ENCODE data around the gene DNAJB1.
A peak's percentile ranks its signal among the peaks of the same experiment; 100 is the strongest.
"Not testable (repeated sequence)": the region's sequence is repeated elsewhere in the genome, so short reads cannot be mapped to it uniquely, and the experiment has no call there.

DNAJB1 gene

DNA sequence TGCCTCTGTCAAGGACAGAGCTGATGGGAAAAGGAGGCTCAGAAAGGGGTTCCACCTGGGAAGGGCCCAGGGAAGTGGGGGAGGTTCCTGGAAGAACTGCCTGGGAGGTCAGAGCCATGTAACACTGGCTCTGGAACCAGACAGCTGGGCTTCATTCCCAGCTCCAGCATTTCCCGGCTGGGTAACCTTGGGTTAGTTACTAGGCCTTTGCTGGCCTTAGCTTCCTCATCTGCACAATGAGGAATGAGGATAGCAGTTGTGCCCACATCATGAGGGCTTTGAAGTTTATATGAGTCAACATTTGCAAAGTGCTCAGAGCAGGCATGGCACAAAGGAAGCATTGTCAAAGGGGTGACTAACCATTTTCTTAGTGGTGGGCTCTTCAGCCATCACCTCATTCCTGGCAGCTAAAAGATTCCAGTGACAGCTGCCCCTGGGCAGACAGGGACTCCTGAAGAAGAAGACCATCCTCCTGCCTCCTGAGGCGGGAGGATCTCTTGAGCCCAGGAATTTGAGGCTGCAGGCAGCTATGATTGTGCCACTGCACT lies 1.7 kb upstream of the DNAJB1 start:
- DNase-seq: no peak

DNA sequence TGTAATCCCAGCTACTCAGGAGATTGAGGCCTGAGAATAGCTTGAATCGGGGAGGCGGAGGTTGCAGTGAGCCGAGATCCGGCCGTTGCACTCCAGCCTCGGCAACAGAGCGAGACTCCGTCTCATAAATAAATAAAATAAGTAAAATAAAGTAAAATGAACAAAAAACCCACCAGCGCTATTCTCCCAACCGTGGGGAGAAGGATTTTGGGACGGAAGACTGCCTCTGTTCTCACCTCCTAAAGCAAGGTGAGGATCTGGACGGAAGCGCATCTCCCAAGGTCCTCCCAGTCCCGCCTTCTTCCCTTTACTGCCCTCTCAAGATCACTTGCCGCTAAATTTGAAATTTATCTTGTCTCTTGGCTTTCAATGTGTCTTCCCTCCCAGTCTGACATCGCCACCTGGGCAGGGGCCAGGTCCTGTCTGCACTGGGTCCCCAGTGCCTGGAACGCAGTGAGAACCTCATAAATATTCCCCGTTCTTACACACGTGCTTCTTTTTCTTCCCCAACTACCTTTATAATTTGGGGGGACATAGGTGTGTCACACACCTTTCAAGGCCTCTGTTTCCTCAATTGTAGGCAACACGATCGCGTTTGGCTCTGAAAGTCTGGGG lies 1.2 kb upstream of the DNAJB1 start:
- DNase-seq: no peak

DNA sequence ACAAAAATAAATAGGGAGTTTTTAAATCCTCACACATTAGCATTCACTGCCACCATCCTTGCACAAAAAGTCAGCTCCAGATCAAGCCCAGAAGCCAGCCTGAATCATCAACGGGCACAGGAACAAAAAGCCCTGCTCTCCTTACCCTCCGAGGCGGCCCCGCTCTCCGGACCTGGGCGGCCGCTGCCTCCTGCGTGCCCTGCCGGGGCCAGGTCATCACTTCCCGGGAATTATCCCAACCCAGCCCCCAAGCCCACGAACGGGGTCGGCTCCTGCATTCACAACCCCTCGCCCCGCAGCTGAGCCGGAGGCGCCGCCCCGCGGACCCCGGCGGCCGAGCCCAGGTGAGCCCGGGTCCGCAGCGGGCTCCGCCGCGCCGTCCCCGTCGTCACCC lies 754 bp downstream of the DNAJB1 start:
- no peak for DNase-seq

DNA sequence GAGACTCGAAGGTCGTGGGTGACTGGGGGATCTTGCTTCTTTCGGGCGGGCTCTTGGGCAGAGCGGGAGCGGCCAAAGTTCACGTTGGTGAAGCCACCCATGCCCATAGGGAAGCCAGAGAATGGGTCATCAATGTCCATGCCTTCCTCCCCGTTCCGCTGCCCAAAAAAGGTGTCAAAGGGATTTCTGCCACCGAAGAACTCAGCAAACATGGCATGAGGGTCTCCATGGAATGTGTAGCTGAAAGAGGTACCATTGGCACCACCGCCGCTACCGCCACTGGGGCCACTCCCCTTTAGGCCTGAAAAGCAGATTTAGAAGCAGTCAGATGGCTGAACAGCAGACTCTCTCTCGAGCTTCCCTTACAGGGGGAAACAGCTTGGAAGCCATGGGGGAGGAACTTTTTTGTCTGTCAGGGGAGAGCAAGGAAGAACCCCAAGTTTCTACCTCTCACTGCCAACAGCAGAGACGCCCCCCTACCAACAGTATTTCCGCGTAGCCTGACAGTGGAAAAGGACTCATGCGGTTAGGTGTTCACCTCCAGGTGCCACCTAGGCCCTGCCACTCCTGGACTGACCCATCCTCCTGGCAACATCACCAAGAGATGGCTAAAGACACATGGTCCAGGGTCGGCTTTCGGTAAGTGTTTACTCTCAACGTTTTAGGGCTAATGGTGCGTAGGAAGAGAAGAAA lies 1.3 kb downstream of the DNAJB1 start:
- no peak for DNase-seq

DNA sequence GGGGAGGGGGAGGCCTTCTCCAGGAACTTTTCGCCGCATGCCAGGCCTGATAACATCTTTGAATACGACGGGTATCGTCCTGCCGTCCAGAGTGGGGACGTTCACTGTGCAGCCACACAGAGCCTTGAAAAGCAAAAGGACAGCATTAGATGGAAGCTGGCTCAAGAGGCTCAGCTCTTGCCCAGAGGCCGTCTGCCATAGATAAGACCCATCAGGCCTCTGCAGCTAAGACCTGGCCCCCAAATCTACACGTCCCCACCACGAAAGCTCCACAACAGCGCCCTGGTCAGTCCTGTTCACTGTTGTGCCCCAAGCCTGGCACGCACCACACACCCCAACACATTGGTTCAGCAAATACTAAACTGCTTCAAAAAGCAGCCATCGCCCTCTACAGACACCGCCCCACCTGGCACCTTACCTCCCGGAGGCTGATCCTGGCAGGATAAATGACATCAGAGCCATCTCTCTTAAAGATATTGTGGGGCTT lies 2.1 kb downstream of the DNAJB1 start:
- DNase-seq: no peak

DNA sequence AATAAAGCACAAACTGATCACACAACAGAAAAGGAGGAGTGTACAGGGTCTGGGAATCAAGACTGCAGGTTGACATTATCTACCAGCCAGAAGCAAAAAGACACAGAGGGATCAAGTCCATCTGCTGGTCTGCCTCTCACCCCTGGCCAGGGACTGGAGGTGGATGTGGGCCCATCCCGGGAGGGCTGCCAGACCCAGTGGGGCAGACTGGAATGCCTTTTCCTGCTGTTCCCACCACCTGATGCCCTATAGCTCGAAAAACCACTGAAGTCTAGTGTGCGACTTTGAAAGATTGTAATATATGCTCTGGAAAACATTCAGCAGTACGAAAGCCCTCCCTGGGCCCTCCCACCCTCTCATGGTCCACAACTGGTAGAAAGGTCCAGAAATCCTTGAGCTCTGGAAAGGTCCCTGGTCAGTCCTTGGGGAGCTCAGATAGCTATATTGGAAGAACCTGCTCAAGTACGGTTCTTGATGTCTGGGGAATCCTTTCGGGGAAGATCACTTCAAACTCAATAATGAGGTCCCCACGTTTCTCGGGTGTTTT lies 2.6 kb downstream of the DNAJB1 start:
- no peak for DNase-seq

DNA sequence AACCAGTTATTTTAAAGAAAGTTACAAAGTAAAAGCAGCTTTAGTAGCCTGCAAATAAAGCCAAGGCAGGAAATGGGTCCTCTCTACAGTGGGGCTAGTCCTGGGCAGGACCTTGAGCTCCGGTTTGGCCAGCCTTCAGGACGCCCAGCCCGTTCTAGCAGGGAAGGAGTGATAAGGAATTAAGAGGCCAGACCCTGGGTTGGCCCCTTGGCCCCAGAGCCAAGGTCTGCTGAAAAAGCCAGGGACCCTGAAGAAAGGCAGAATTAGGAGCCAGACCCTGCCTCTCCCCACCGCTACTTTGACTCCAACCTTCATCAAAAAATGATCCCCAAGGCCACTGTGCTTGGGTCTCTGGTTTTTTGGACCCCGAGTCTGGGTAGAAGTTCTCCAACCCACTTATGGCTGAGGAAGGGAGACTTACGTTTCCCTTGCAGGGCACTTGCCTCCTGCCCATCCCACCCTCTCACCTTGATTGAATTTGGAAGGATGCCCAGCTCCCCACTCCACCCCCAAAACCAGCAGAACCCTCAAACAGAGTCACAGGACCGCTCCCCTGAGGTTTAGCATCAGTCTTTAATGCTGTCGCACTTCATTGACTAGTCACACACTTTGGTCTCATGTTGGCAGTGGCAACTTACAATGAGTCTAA lies 3.9 kb downstream of the DNAJB1 start:
- no peak for DNase-seq

DNA sequence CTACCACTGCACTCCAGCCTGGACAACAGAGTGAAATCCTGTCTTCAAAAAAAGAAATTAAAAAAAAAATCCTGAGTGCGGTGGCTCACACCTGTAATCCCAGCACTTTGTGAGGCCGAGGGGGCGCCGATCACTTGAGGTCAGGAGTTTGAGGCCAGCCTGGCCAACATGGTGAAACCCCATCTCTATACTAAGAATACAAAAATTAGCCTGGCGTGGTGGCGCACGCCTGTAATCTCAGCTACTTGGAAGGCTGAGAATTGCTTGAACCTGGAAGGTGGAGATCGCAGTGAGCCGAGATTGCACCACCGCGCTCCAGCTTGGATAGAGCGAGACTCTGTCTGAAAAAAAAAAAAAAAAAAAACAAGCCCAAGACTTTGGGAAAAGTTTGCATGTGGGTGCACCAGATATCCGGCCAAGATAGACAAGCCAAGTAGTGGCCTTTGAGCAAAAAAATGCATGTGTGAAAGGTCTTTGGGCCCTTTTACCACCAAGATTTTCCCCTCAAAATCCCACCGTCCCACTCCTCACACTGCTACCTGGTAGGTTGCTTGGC lies 5.7 kb downstream of the DNAJB1 start:
- no peak for DNase-seq

DNA sequence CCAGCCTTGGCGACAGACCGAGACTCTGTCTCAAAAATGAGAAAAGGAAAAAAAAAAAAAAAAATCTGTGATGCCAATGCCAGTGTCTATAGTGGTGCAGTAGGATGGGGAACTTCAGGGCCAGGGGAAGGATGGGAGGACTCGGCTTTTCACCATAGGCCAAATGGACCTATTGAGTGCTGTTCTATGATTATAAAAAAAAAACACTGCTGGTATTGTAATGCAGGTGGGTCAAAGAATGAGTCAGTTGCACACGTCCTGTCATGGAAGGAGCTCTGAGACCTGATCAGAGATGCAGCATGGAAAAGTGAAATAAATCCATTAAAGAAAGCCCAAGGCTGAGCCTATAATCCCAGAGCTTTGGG lies 7.0 kb downstream of the DNAJB1 start:
- no peak for DNase-seq

DNA sequence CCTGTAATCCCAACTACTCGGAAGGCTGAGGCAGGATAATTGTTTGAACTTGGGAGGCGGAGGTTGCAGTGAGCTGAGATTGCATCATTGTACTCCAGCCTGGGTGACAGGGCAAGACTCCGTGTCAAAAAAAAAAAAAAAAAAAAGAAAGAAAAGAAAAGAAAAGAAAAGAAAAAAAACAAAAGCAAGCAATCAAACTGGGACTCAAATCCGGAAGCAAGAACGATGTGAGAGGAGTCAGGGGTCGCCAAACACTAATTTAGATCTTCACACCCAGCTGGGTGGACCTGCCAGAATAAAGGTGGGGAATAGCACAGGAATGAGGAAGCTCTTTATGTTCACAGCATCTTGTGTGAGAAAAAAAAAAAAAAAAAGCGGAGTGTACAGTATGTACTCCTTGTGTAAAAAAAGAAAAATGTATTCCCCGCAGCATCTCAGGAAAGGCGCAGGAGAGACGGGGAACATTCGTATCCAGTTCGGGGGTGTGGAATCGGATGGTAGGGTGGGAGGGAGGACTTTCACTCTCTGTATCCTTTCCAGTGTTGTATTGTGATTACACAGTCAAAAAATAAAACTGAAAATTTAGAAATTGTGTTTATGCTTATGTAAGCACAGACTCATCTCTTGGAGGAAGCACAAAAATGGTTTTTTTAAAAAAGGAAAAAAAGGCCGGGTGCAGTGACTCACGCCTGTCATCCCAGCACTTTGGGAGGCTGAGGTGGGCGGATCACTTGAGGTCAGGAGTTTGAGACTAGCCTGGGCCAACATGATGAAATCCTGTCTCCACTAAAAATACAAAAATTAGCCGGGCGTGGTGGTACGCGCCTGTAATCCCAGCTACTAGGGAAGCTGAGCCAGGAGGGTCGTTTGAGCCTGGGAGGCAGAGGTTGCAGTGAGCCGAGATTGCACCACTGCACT lies 7.6 kb downstream of the DNAJB1 start:
- DNase-seq: no peak

DNA sequence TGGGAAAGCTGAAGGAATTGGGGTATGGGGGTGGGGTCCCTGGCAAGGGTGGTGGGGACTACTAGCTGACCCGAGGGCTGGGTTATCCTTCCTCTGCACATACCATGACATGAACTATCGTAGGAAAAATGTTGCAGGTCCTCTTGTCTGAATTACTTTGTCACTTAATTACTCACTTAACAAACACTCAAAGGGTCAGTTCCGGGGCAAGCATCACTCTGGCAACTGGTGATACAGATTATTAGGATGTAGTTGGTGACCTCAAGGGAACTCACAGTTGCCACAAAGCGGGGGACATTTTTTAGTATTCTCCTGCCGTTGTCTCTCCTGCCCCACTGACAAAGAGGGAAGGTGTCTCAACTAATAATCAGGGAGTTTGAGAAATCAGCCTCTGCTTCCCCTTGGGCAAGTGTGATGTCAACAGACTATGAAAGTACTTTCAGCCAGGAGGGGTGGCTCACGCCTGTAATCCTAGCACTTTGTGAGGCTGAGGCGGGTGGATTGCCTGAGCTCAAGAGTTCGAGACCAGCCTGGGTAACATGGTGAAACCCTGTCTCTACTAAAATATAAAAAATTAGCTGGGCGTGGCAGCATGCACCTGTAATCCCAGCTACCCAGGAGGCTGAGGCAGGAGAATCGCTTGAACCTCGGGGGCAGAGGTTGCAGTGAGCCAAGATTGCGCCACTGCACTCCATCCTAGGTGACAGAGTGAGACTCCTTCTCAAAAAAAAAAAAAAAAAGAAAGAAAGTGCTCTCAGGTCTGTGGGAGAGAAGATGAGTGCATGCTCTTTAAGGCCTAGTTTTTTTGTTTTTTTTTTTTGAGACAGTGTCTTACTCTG lies 10.3 kb downstream of the DNAJB1 start:
- no peak for DNase-seq

DNA sequence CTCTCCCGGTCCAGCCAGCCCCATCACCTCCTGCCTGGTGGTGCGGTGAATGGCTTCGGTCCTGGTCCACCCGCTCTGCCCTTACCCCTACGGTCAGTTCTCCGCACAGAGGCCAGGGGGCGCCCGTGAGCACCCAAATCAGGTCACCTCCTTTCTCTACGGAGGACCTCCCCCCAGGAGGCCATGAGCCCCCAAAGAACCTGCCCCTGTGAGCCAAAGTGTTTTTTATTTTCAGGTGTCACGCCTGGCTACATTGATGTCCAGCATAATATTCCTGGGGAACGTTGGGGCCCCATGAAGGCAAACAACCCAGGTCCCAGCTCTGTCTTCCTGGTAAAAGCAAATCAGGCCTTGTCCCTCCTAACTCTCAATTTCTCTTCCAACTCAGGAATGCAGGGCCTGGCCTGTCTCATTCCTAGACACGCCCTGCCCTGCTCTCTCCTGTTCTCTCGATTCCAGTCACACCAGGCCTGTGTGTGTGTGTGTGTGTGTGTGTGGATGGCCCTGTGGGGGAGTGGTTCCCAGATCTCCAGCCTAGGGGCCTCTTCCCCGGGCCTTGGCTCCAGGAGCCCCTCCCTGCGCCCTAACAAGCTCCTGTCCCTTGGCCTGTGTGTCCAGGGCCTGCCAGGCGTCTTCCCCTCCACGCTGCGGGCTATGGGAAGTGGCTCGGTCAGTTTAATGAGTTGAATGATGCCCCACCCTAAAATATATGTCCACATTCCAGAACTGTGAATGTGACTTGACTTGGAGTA lies 12.5 kb downstream of the DNAJB1 start:
- DNase-seq: peak; percentile 61

DNA sequence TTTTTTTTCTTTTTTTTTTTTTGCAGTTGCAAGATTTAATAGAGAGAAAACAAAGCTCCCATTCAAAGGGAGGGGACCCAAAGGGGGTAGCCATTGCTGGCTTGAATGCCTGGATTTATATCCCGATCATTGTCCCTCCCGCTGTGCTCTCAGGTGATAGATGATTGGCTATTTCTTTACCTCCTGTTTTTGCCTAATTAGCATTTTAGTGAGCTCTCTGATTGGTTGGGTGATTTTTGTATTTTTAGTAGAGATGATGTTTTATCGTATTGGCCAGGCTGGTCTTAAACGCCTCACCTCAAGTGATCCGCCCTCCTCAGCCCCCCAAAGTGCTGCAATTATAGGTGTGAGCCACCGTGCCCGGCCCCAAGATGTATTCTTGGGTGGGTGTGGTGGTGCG lies 13.6 kb downstream of the DNAJB1 start:
- DNase-seq: not testable (repeated sequence)

DNA sequence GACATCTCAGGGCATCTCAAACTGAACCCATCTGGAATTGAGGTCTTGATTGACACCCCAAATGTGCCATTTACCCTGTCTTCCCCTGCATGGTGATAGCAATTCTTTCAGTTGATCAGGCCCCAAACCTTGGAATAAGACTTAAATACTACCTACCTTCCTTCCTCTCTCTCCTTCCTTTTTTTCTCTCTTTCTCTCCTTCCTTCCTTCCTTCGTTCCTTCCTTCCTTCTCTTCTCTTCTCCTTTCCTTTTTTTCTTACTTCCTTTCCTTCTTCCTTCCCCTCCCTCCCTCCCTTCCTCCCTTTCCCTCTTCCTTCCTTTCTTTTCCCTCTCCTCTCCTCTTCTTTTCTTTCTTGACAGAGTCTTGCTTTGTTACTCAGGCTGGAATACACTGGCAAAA lies 14.9 kb downstream of the DNAJB1 start:
- DNase-seq: no peak

DNA sequence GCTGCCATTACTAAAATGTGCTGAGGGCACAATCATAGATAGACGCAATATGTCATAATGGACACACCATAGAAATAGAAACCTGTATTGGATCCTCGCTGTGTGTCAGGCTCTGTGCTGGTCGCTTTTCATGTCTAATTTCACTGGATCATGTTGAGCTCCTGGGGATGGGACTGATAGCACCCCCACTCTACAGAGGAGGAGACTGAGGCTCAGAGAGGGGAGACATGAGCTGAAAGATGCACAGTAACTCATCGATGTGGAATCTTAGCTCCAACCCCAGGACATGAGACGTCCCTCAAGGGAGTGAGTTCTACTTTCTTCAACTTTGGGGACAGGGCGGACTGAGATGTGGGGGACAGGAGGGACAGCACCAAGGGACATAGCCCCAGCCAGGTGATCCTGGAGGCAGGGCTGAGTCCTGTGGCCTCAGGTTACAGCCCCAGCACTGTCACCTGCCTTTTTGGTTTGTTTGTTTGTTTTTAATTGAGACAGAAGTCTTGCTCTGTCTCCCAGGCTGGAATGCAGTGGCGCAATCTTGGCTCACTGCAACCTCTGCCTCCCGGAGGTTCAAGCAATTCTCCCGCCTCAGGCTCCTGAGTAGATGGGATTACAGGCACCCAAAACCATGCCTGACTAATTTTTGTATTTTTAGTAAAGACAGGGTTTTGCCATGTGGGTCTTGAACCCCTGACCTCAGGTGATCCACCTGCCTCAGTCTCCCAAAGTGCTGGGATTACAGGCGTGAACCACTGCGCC lies 15.7 kb downstream of the DNAJB1 start:
- no peak for DNase-seq

DNA sequence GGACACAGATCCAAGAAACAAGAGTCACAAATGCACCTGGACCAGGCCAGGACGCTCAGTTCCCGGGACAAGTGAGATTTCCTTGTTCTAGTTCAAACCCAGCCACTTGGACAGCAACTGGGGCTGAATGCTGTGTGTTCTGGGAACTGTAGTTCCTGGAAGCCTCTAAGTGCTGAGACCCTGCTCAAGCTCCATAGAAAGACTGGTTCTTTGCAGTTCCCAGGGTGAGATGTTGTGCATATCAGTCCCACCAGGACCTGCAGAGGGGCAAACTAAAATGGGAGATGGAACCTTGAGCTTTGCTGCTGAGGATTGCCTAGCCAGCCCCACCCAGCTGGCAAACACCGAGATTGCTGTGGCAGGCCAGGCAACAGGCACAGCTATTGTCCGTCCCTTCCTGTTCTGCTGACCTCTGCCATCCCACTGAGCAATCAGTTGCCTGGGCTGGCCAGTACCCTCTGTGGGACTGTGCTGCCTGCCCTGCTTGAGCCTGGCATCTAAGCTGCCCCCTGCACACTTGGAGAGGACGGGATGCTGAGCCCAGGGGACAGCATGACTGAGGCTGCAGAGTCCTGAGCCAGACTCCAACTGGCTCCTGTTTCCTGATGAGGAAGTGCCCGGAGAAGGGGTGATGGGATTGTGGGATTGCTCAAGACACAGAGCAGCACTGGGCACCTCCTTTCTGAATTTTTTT lies 20.8 kb downstream of the DNAJB1 start:
- DNase-seq: no peak

DNA sequence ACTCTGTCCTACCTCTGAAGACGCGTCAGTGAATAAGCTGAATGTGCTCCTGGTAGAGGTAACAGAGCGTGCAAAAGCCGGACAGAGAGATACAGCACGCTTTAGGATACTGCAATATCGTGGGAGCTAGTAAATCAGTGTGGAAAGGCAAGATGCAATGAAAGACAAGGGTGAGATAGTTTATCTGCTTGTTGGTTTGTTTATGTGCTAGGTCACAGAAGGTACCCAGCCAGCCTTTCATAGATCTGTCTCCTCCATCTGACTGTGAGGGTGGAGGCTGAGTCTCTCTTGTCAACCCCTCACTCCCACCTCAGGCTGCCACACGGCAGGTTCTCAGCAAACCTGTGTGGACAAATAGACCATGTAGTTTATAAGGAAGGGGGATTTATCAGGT lies 21.4 kb downstream of the DNAJB1 start:
- no peak for DNase-seq

DNA sequence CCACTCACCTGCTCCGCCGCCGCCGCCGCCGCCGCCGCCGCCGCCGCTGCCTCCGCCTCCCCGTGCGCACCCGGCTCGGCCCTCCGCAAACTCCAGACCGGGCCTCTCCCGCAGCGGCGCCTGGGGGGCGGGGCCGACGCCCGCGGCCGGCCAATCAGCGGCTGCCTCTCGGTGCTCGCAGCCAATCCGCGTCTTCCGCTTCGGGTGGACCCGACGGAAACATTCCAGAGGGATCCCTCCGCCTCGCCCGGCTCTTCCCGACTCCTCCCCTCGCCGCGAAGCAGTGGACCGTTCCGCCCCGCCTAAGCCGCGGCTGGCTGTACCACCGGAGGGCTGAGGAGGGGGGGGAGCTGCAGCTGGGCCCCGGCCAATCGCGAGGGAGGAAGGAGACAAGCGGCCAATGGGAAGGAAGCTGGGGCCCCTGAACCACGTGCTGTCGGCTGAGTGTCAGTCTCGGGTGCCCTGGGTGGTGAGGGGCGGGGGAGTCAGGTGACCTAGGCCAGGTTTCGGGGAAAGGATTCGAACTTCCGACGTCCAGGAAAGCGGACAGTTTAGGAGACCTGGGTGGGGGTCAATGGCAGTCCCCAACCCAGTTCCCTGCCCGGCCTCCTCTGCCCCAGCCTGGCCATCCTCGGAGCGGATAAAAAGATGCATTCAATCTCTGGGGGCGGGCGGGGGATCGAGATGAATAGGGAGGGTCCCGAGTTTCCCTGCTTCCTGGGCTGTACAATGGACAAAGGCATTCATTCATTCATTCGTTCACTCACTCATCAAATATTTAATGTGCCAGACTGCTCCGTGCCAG lies 22.0 kb downstream of the DNAJB1 start, which contains the start of gene GIPC1:
TSS of gene GIPC1 (minus strand) at position 99 of the 805 bp plus-strand sequence. CDS start 13,151 bp downstream, outside the sequence.
- peak; percentile 71 to 74 for DNase-seq

Data from activated CD4-positive, alpha-beta T cell treated with anti-CD3 and anti-CD28 coated beads, Interleukin-2, amount 50 U/mL, for 4 hours (primary cell).